ENCODE measurements around the gene MT4.

The MT4 gene

GRCh38 chr16:56547120-56547948 lies 17.5 kb upstream of the MT4 start:
- no peak for TF ChIP-seq SIN3A (IDR thresholded peaks at IDR 0.05; ENCODE audit: borderline replicate concordance, insufficient read depth, low read length)
- no peak for TF ChIP-seq REST (IDR thresholded peaks at IDR 0.05; ENCODE audit: insufficient read depth in 1 of 2, low read depth in 2 of 2, low read length in 2 of 2)
- TF ChIP-seq POLR2AphosphoS5 (IDR thresholded peaks at IDR 0.05; ENCODE audit: low read depth, low read length), result no peak
- no peak for TF ChIP-seq FOXP2 (optimal IDR thresholded peaks at IDR 0.05; ENCODE audit: borderline replicate concordance, extremely low read depth, extremely low read length, insufficient read depth)
- TF ChIP-seq TAF1 (IDR thresholded peaks at IDR 0.05; ENCODE audit: borderline replicate concordance, insufficient read depth, low read length), result no peak

- TF ChIP-seq FOXP2 (optimal IDR thresholded peaks at IDR 0.05; ENCODE audit: borderline replicate concordance, extremely low read depth, extremely low read length, insufficient read depth) (no peak), REST (IDR thresholded peaks at IDR 0.05; ENCODE audit: insufficient read depth in 1 of 2, low read depth in 2 of 2, low read length in 2 of 2) (no peak), SIN3A (IDR thresholded peaks at IDR 0.05; ENCODE audit: borderline replicate concordance, insufficient read depth, low read length) (no peak), TAF1 (IDR thresholded peaks at IDR 0.05; ENCODE audit: borderline replicate concordance, insufficient read depth, low read length) (no peak), POLR2AphosphoS5 (IDR thresholded peaks at IDR 0.05; ENCODE audit: low read depth, low read length) (no peak)
Observed at GRCh38 chr16:56547949-56548567, 16.8 kb upstream of the MT4 start.

- TF ChIP-seq POLR2AphosphoS5 (IDR thresholded peaks at IDR 0.05; ENCODE audit: low read depth, low read length), result no peak
- no peak for TF ChIP-seq REST (IDR thresholded peaks at IDR 0.05; ENCODE audit: insufficient read depth in 1 of 2, low read depth in 2 of 2, low read length in 2 of 2)
Observed at GRCh38 chr16:56549161-56549560, 15.7 kb upstream of the MT4 start.

GRCh38 chr16:56549744-56550385 lies 15.0 kb upstream of the MT4 start:
- TF ChIP-seq SIN3A (IDR thresholded peaks at IDR 0.05; ENCODE audit: borderline replicate concordance, insufficient read depth, low read length) (no peak), POLR2AphosphoS5 (IDR thresholded peaks at IDR 0.05; ENCODE audit: low read depth, low read length) (no peak), TAF1 (IDR thresholded peaks at IDR 0.05; ENCODE audit: borderline replicate concordance, insufficient read depth, low read length) (no peak), REST (IDR thresholded peaks at IDR 0.05; ENCODE audit: insufficient read depth in 1 of 2, low read depth in 2 of 2, low read length in 2 of 2) (no peak)

All from PFSK-1 (cell line).